Activated CD8-positive, alpha-beta T cell treated with anti-CD3 and anti-CD28 coated beads, Interleukin-2, amount 10 ng/mL, durations not matched to agents 7 days and 5 days (primary cell): ENCODE measurements around the gene MMAA. TPM values are rescaled to one million over a fixed set of nuclear protein-coding genes. Genes with fewer than 3 reads are reported as not detected.
"Not testable (repeated sequence)": the region's sequence is repeated elsewhere in the genome, so short reads cannot be mapped to it uniquely, and the experiment has no call there.

Source experiments
- ATAC-seq: fragments of 150-1000 bp; cut with Tn5 transposase; one replicate; pipeline ENCODE4 v1.10.0; 2021; ENCODE audit warnings: moderate library complexity
- CTCF ChIA-PET: fragments of 350-600 bp; sonication (Branson Sonifier 250); formaldehyde crosslinking; loops from one replicate; lab custom pipeline; 2021; ENCODE audit warnings: antibody characterized with exemption; lab: Charles Lee
- POLR2A ChIA-PET: fragments of 350-600 bp; sonication (Branson Sonifier 250); formaldehyde crosslinking; loops from one replicate; lab custom pipeline; 2021; ENCODE audit warnings: antibody characterized with exemption; lab: Charles Lee
- DNase-seq: peaks from one replicate; pipeline ENCODE4 v3.0.0-alpha.2; 2020
- H3K27ac Mint-ChIP-seq: one replicate; pipeline ENCODE4 v1.8.0; 2021; ENCODE audit warnings: mild to moderate bottlenecking, mixed read lengths
- H3K27me3 Mint-ChIP-seq: one replicate; pipeline ENCODE4 v1.8.0; 2021; ENCODE audit warnings: low read depth, mixed read lengths
- H3K36me3 Mint-ChIP-seq: one replicate; pipeline ENCODE4 v1.8.0; 2021; ENCODE audit warnings: low read depth, mixed read lengths
- H3K4me1 Mint-ChIP-seq: one replicate; pipeline ENCODE4 v1.8.0; 2021; ENCODE audit warnings: low read depth, mixed read lengths
- H3K4me3 Mint-ChIP-seq: one replicate; pipeline ENCODE4 v1.8.0; 2021; ENCODE audit warnings: mild to moderate bottlenecking, mixed read lengths
- H3K9me3 Mint-ChIP-seq: one replicate; pipeline ENCODE4 v1.8.0; 2022; ENCODE audit warnings: mixed read lengths; ENCODE audit not compliant: insufficient read depth
- total RNA-seq, 2 experiments: library from RNA; stranded (reverse); gene quantifications; one replicate each; pipeline ENCODE4 v1.2.3, GENCODE V29; 2021

Gene MMAA
- total RNA-seq, 2 experiments from 2014 or later: 6.8 to 8.2 TPM

- POLR2A ChIA-PET: no interaction called here
- H3K36me3 Mint-ChIP-seq: no peaks in the 10 kb centered on the region
- H3K27ac Mint-ChIP-seq: no peak overlapping the region
Observed at GRCh38 chr4:145686991-145687390, 67.8 kb downstream of the MMAA start.

DNA sequence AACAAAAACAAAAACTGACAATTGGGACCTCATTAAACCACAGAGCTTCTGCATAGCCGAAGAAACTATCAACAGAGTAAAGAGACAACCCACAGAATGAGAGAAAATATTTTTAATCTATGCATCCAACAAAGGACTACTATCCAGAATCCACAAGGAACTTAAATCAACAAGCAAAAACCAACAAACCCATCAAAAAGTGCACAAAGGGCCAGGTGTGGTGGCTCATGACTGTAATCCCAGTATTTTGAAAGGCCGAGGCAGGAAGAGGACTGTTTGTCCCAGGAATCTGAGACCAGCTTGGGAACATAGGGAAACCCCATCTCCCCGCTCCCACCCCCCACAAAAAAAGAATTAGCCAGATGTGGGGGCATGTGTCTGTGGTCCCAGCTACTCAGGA lies 71.4 kb downstream of the MMAA start:
- CTCF ChIA-PET: no interaction called here
- H3K4me3 Mint-ChIP-seq: no peak overlapping the region

More at GRCh38 chr4:145686991-145687390, 67.8 kb downstream of the MMAA start:
- H3K4me1 Mint-ChIP-seq: no peaks in the 10 kb centered on the region
- H3K9me3 Mint-ChIP-seq: no peaks in the 10 kb centered on the region
- CTCF ChIA-PET: no interaction called here
- H3K4me3 Mint-ChIP-seq: no peak overlapping the region
- DNase-seq (no peak), ATAC-seq (no peak)
- no peaks in the 10 kb centered on the region for H3K27me3 Mint-ChIP-seq

GRCh38 chr4:145691416-145691815 lies 72.2 kb downstream of the MMAA start:
- DNase-seq, H3K27ac Mint-ChIP-seq, CTCF ChIA-PET, H3K27me3 Mint-ChIP-seq, H3K9me3 Mint-ChIP-seq, H3K4me3 Mint-ChIP-seq, H3K36me3 Mint-ChIP-seq, POLR2A ChIA-PET, ATAC-seq, H3K4me1 Mint-ChIP-seq: not testable (repeated sequence)

More for the DNA sequence above, 71.4 kb downstream of the MMAA start:
- ATAC-seq (no peak), DNase-seq (no peak)
- Mint-ChIP-seq H3K9me3 (no peaks in the 10 kb centered on the region), H3K36me3 (no peaks in the 10 kb centered on the region), H3K4me1 (no peaks in the 10 kb centered on the region), H3K27ac (no peak overlapping the region), H3K27me3 (no peaks in the 10 kb centered on the region)
- POLR2A ChIA-PET: no interaction called here

GRCh38 chr4:145694929-145695328 lies 75.7 kb downstream of the MMAA start:
- H3K36me3 Mint-ChIP-seq: no peaks in the 10 kb centered on the region
- H3K27me3 Mint-ChIP-seq: no peaks in the 10 kb centered on the region
- H3K4me3 Mint-ChIP-seq: no peak overlapping the region
- no peak overlapping the region for H3K27ac Mint-ChIP-seq
- no peaks in the 10 kb centered on the region for H3K4me1 Mint-ChIP-seq
- no peak for ATAC-seq
- ChIA-PET CTCF (no interaction called here), POLR2A (no interaction called here)
- DNase-seq: no peak
- no peaks in the 10 kb centered on the region for H3K9me3 Mint-ChIP-seq

GRCh38 chr4:145697332-145697731 lies 78.1 kb downstream of the MMAA start:
- H3K9me3 Mint-ChIP-seq: no peaks in the 10 kb centered on the region
- H3K27me3 Mint-ChIP-seq: no peaks in the 10 kb centered on the region
- H3K27ac Mint-ChIP-seq: no peak overlapping the region
- POLR2A ChIA-PET: no interaction called here
- H3K4me1 Mint-ChIP-seq: no peaks in the 10 kb centered on the region
- no peaks in the 10 kb centered on the region for H3K36me3 Mint-ChIP-seq
- no peak overlapping the region for H3K4me3 Mint-ChIP-seq
- CTCF ChIA-PET: no interaction called here
- ATAC-seq: no peak
- DNase-seq: no peak

DNA sequence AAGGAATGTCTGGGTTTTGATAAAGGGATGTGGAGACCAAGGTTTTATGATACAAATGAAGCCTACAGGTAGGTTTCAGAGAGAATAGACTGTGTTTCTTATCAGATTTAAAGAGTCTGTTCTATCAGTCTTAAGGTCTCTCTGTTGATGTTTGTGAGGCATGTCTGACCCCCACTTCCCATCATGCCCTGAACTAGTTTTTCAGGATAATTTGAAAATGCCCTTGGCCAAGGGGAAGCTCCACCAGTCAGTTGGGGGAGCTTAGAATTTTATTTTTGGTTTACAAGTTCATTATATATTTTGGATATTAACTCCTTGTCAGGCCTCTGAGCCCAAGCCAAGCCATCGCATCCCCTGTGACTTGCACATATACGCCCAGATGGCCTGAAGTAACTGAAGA lies 79.3 kb downstream of the MMAA start:
- H3K27ac Mint-ChIP-seq: no peak overlapping the region
- DNase-seq (no peak), ATAC-seq (no peak)
- POLR2A ChIA-PET: no interaction called here
- CTCF ChIA-PET: no interaction called here
- no peak overlapping the region for H3K4me3 Mint-ChIP-seq
- no peaks in the 10 kb centered on the region for H3K9me3 Mint-ChIP-seq
- no peaks in the 10 kb centered on the region for H3K27me3 Mint-ChIP-seq
- no peaks in the 10 kb centered on the region for H3K36me3 Mint-ChIP-seq
- no peaks in the 10 kb centered on the region for H3K4me1 Mint-ChIP-seq

DNA sequence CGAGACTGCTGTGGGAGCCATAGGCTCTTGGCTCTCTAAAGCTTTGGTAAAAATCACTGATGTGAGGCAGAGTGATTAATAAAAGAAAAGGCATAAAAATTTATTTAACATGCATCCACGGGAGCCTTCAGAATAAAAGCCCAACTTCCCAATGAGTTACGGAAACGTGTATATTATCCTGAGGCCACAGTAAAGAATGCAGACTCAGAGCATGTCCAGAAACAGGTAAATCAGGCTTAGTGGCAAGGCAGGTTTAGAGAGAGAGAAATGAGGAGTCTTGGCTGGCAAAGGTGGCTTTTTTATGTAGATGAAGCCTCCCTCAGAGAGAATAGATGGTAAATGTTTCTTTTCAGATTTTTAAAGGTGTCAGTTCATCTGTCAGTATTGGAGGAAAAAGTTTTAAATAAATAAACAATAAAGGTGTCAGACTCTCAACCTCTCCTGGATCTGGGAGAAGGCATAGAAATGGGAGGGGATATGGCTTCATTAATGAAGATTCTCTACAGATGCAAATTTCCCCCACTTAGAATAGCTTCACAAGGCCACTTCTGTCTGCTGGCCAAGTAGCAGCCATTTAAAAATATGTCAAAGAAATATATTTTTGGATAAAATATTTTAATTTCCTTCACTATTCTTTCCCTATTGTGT lies 84.8 kb downstream of the MMAA start:
- ATAC-seq: no peak
- no peak for DNase-seq
- no peaks in the 10 kb centered on the region for H3K36me3 Mint-ChIP-seq
- H3K27me3 Mint-ChIP-seq: peaks cover 2% of the 10 kb centered on the region
- H3K4me1 Mint-ChIP-seq: no peaks in the 10 kb centered on the region
- H3K9me3 Mint-ChIP-seq: no peaks in the 10 kb centered on the region
- CTCF ChIA-PET: no interaction called here
- H3K4me3 Mint-ChIP-seq: no peak overlapping the region
- no peak overlapping the region for H3K27ac Mint-ChIP-seq
- POLR2A ChIA-PET: no interaction called here

DNA sequence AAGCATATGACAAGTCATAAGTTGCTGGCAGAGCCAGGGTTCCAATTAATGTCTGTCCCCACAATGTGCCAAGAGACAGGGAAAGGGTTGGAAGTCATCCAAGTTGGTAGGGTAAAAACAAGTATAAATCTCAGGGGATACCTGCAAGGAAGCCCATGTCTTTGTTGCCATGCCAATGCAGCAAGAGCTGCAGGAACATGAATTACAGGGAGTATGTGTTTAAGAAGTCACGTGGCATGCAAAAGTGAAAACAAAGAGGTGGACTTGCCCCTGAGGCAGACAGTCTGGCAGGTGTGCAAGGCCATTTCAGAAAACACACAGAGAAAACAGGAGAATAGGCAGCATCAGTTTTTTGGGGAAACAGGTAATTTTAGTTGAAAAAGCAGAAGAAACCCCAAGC lies 90.2 kb downstream of the MMAA start:
- POLR2A ChIA-PET: no interaction called here

More for the DNA sequence above, 90.2 kb downstream of the MMAA start:
- peaks cover 2% of the 10 kb centered on the region for H3K27me3 Mint-ChIP-seq
- no peaks in the 10 kb centered on the region for H3K36me3 Mint-ChIP-seq
- no peak overlapping the region for H3K27ac Mint-ChIP-seq
- no peaks in the 10 kb centered on the region for H3K4me1 Mint-ChIP-seq
- DNase-seq (no peak), ATAC-seq (no peak)
- CTCF ChIA-PET: no interaction called here
- peaks cover 19% of the 10 kb centered on the region for H3K9me3 Mint-ChIP-seq
- H3K4me3 Mint-ChIP-seq: no peak overlapping the region

Other genes starting within 250 kb of the MMAA start
- gene SMAD1, start 137.5 kb upstream of the MMAA start, total RNA-seq: under 1 TPM in 1 of 2 experiments, not detected in 1; 0.65 TPM
- not detected for gene C4orf51, start 60.8 kb downstream of the MMAA start, total RNA-seq